ENCODE measurements around the gene ERFL. TPM values are rescaled to one million over a fixed set of nuclear protein-coding genes. Genes with fewer than 3 reads are reported as not detected.
A peak's percentile ranks its signal among the peaks of the same experiment; 100 is the strongest.

ERFL gene
- total RNA-seq, 1 experiment from 2014 or later: 0.65 TPM

- CTCF ChIA-PET: interaction anchor here (0.6 kb wide), 1 partner anchor 303 kb away, joined by 8 read pairs; no protein-coding TSS in a partner anchor
- DNase-seq: no peak
- peaks cover 53% of the 10 kb centered on the region for H4K20me1 ChIP-seq (ENCODE audit: insufficient read depth)
Observed at GRCh38 chr19:41861116-41861768, 67.0 kb downstream of the ERFL start.

GRCh38 chr19:41860419-41861115 lies 67.7 kb downstream of the ERFL start:
- H3K9me2 ChIP-seq (ENCODE audit: insufficient read depth): no peaks in the 10 kb centered on the region
- DNase-seq: no peak
- ChIA-PET POLR2A (ENCODE audit: unreplicated experiment) (interaction anchor here (0.5 to 0.9 kb wide), 3 partner anchors 80 to 99 kb away, joined by 3 to 5 read pairs (median 4); partner anchors contain the start of gene RABAC1), CTCF (interaction anchor here (0.6 kb wide), 2 partner anchors 85 to 304 kb away, joined by 4 to 8 read pairs; no protein-coding TSS in a partner anchor)
- H3K9me3 ChIP-seq (ENCODE audit: insufficient read depth, low read depth): no peaks in the 10 kb centered on the region
- no TSS peak for BruUV-seq (replicated peaks)
- peaks cover 55% of the 10 kb centered on the region for H3K79me2 ChIP-seq (ENCODE audit: low read depth)
- H3K36me3 ChIP-seq (ENCODE audit: low read depth): peaks cover 47% of the 10 kb centered on the region
- peaks cover 48% of the 10 kb centered on the region for H3K4me1 ChIP-seq (replicated peaks; ENCODE audit: insufficient read depth)
- no peak overlapping the region for H2AFZ ChIP-seq
- H3K4me3 ChIP-seq: peak overlapping the region; percentile 98
- TF ChIP-seq EZH2 (IDR thresholded peaks at IDR 0.05; ENCODE audit: low read depth) (no peak), CTCF (conservative IDR thresholded peaks at IDR 0.05) (no peak)
- peak overlapping the region; percentile 96 for H3K4me2 ChIP-seq
- H3F3A ChIP-seq (ENCODE audit: insufficient read depth, low read depth): peaks cover 51% of the 10 kb centered on the region
- peak overlapping the region; percentile 96 for H3K27ac ChIP-seq
- intact Hi-C loops (cut with micrococcal nuclease; ENCODE audit: unreplicated experiment): no loop called here
- peaks cover 47% of the 10 kb centered on the region for H4K20me1 ChIP-seq (ENCODE audit: insufficient read depth)
- H3K27me3 ChIP-seq (ENCODE audit: insufficient read depth, low read depth): no peaks in the 10 kb centered on the region

More at GRCh38 chr19:41861116-41861768, 67.0 kb downstream of the ERFL start:
- Histone ChIP-seq H3K79me2 (ENCODE audit: low read depth) (peaks cover 61% of the 10 kb centered on the region), H3K27ac (peak overlapping the region; percentile 96), H3K9me3 (ENCODE audit: insufficient read depth, low read depth) (no peaks in the 10 kb centered on the region), H2AFZ (no peak overlapping the region), H3K27me3 (ENCODE audit: insufficient read depth, low read depth) (no peaks in the 10 kb centered on the region), H3K36me3 (ENCODE audit: low read depth) (peaks cover 50% of the 10 kb centered on the region), H3F3A (ENCODE audit: insufficient read depth, low read depth) (peaks cover 58% of the 10 kb centered on the region), H3K4me3 (peak overlapping the region; percentile 98), H3K4me2 (peak overlapping the region; percentile 96), H3K9me2 (ENCODE audit: insufficient read depth) (no peaks in the 10 kb centered on the region), H3K4me1 (replicated peaks; ENCODE audit: insufficient read depth) (peaks cover 52% of the 10 kb centered on the region)
- TF ChIP-seq CTCF (conservative IDR thresholded peaks at IDR 0.05) (no peak), EZH2 (IDR thresholded peaks at IDR 0.05; ENCODE audit: low read depth) (no peak)
- POLR2A ChIA-PET (ENCODE audit: unreplicated experiment): interaction anchor here (0.6 to 0.7 kb wide), 2 partner anchors 96 to 126 kb away, joined by 5 to 6 read pairs; no protein-coding TSS in a partner anchor
- no TSS peak for BruUV-seq (replicated peaks)
- intact Hi-C loops (cut with micrococcal nuclease; ENCODE audit: unreplicated experiment): no loop called here

DNA sequence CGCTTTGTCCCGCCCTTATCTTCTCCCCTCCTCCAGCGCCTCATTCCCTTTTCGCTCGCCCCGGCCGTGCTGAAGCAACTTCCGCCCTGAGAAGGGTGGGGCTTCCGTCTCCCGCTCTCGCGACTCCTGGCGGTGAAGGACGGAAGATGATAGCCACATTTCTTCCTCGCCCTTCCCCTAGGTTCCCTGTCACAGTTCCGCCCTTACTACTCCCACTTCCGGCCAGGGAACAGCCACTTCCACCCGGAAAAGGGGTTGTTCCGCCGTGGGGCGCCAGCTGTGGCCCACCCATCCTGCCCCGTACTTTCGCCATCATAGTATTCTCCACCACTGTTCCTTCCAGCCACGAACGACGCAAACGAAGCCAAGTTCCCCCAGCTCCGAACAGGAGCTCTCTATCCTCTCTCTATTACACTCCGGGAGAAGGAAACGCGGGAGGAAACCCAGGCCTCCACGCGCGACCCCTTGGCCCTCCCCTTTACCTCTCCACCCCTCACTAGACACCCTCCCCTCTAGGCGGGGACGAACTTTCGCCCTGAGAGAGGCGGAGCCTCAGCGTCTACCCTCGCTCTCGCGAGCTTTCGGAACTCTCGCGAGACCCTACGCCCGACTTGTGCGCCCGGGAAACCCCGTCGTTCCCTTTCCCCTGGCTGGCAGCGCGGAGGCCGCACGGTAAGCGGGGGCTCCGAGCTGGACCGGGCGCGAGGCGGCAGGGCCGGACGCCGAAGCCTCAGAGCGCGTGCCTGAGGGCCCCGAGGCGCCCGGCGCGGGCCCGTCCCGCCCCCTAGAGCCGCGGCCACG lies 68.4 kb downstream of the ERFL start, which contains the start of gene RPS19:
Gene RPS19, plus strand, starts transcription at position 638 of the 801 bp plus-strand sequence. CDS start 520 bp downstream, outside the sequence.
- H3K4me1 ChIP-seq (replicated peaks; ENCODE audit: insufficient read depth): peaks cover 41% of the 10 kb centered on the region
- peak within 1 kb of the TSS; percentile 96 for H3K27ac ChIP-seq
- BruUV-seq (replicated peaks): TSS peak; percentile 83
- peak; percentile 93 to 98 for DNase-seq
- intact Hi-C loops (cut with micrococcal nuclease; ENCODE audit: unreplicated experiment): loop anchor here (1.0 to 10.0 kb wide), 2 partner anchors 24 to 1715 kb away; no protein-coding TSS in a partner anchor
- H3K9me3 ChIP-seq (ENCODE audit: insufficient read depth, low read depth): no peaks in the 10 kb centered on the region
- peak within 1 kb of the TSS; percentile 86 for H2AFZ ChIP-seq
- no peaks in the 10 kb centered on the region for H3K9me2 ChIP-seq (ENCODE audit: insufficient read depth)
- POLR2A ChIA-PET (ENCODE audit: unreplicated experiment): interaction anchor here (0.5 to 0.9 kb wide), 6 partner anchors 14 to 537 kb away, joined by 3 to 4 read pairs (median 3); partner anchors contain the start of gene RABAC1
- H3K36me3 ChIP-seq (ENCODE audit: low read depth): peaks cover 40% of the 10 kb centered on the region
- H3K4me2 ChIP-seq: peak within 1 kb of the TSS; percentile 96
- CTCF ChIA-PET: interaction anchor here (0.6 kb wide), 1 partner anchor 84 kb away, joined by 4 read pairs; no protein-coding TSS in a partner anchor
- H3K4me3 ChIP-seq: peak within 1 kb of the TSS; percentile 98
- H4K20me1 ChIP-seq (ENCODE audit: insufficient read depth): peaks cover 40% of the 10 kb centered on the region
- H3K79me2 ChIP-seq (ENCODE audit: low read depth): peaks cover 47% of the 10 kb centered on the region
- H3K27me3 ChIP-seq (ENCODE audit: insufficient read depth, low read depth): peaks cover 7% of the 10 kb centered on the region
- TF ChIP-seq EZH2 (IDR thresholded peaks at IDR 0.05; ENCODE audit: low read depth) (no peak), CTCF (conservative IDR thresholded peaks at IDR 0.05) (peak; percentile 63)
- H3F3A ChIP-seq (ENCODE audit: insufficient read depth, low read depth): peaks cover 43% of the 10 kb centered on the region
